SK-N-SH treated with all-trans-retinoic acid at 6 μM for 48 hours (cell line): ENCODE results near the gene SPTBN4.

Experiments
- ATAC-seq: fragments of 200-7000 bp; cut with Tn5 transposase; 3 replicates; pipeline ENCODE4 v1.9.1; 2020; ENCODE audit warnings: mild to moderate bottlenecking, moderate library complexity
- ARNTL ChIP-seq: fragments of 450-650 bp; formaldehyde crosslinking; IDR thresholded peaks from 2 replicates; pipeline ENCODE4 v1.5.0; 2020; ENCODE audit warnings: low read depth, mild to moderate bottlenecking, moderate library complexity, borderline replicate concordance
- BACH2 ChIP-seq: fragments of 250-450 bp; sonication (Bioruptor Pico); IDR thresholded peaks from 2 replicates; pipeline ENCODE4 v1.9.0; 2021; ENCODE audit warnings: mild to moderate bottlenecking, borderline replicate concordance
- CSRNP3 ChIP-seq: fragments of 250-450 bp; sonication (Bioruptor Pico); IDR thresholded peaks from 2 replicates; pipeline ENCODE4 v1.5.1; 2021; ENCODE audit warnings: mild to moderate bottlenecking, moderate library complexity
- ESRRG ChIP-seq: fragments of 250-450 bp; sonication (Bioruptor Pico); IDR thresholded peaks from 2 replicates; pipeline ENCODE4 v1.6.1; 2021; ENCODE audit warnings: mild to moderate bottlenecking
- ISL1 ChIP-seq: fragments of 250-450 bp; sonication (Bioruptor Pico); IDR thresholded peaks from 2 replicates; pipeline ENCODE4 v2.1.2; 2022; ENCODE audit warnings: mild to moderate bottlenecking, moderate library complexity
- OSR1 ChIP-seq: fragments of 250-450 bp; sonication (Bioruptor Pico); IDR thresholded peaks from 2 replicates; pipeline ENCODE4 v1.8.0; 2022; ENCODE audit warnings: moderate library complexity, mild to moderate bottlenecking, inconsistent platforms
- PATZ1 ChIP-seq: fragments of 250-450 bp; sonication (Bioruptor Pico); IDR thresholded peaks from 2 replicates; pipeline ENCODE4 v1.8.0; 2020; ENCODE audit warnings: mild to moderate bottlenecking, moderate library complexity, borderline replicate concordance
- POU6F1 ChIP-seq: fragments of 250-450 bp; sonication (Bioruptor Pico); IDR thresholded peaks from 2 replicates; pipeline ENCODE4 v1.8.0; 2021; ENCODE audit warnings: low read depth, mild to moderate bottlenecking, moderate library complexity, borderline replicate concordance
- RARB ChIP-seq: fragments of 250-450 bp; sonication (Bioruptor Pico); IDR thresholded peaks from 2 replicates; pipeline ENCODE4 v1.8.0; 2021; ENCODE audit warnings: mild to moderate bottlenecking, moderate library complexity
- TOX ChIP-seq: fragments of 250-450 bp; sonication (Bioruptor Pico); IDR thresholded peaks from 2 replicates; pipeline ENCODE4 v1.8.0; 2021; ENCODE audit warnings: mild to moderate bottlenecking, moderate library complexity, borderline replicate concordance
- ZC3H10 ChIP-seq: fragments of 250-450 bp; sonication (Bioruptor Pico); IDR thresholded peaks from 2 replicates; pipeline ENCODE4 v1.5.1; 2021; ENCODE audit warnings: mild to moderate bottlenecking, moderate library complexity
- ZFP3 ChIP-seq: fragments of 250-450 bp; sonication (Bioruptor Pico); IDR thresholded peaks from 2 replicates; pipeline ENCODE4 v1.5.0; 2020; ENCODE audit warnings: mild to moderate bottlenecking, moderate library complexity
- ZFP30 ChIP-seq: fragments of 450-650 bp; formaldehyde crosslinking; IDR thresholded peaks from 2 replicates; pipeline ENCODE4 v1.5.0; 2022; ENCODE audit warnings: mild to moderate bottlenecking, moderate library complexity
- ZNF565 ChIP-seq: fragments of 450-650 bp; formaldehyde crosslinking; conservative IDR thresholded peaks from 2 replicates; pipeline ENCODE4 v1.5.0; 2020; ENCODE audit warnings: low read depth, mild to moderate bottlenecking, moderate library complexity

Gene SPTBN4

GRCh38 chr19:40417643-40417981 lies 49.2 kb upstream of the SPTBN4 start (continued):
- TF ChIP-seq PATZ1 (CRISPR knock-in tag) (no peak), CSRNP3 (CRISPR knock-in tag) (no peak)

GRCh38 chr19:40418040-40418439 lies 48.8 kb upstream of the SPTBN4 start:
- TF ChIP-seq ESRRG (CRISPR knock-in tag) (no peak), POU6F1 (CRISPR knock-in tag) (no peak), ARNTL (CRISPR knock-in tag) (no peak), ZNF565 (CRISPR knock-in tag) (no peak), RARB (CRISPR knock-in tag) (no peak), BACH2 (CRISPR knock-in tag) (no peak), ISL1 (CRISPR knock-in tag) (no peak), ZFP3 (CRISPR knock-in tag) (no peak), CSRNP3 (CRISPR knock-in tag) (no peak), ZC3H10 (CRISPR knock-in tag) (no peak), ZFP30 (no peak)
- no peak for ATAC-seq

- ATAC-seq, result no peak
- TF ChIP-seq CSRNP3 (CRISPR knock-in tag) (no peak), ZC3H10 (CRISPR knock-in tag) (no peak)
Measured at GRCh38 chr19:40419066-40419612, 47.7 kb upstream of the SPTBN4 start.

- ATAC-seq, result no peak
- TF ChIP-seq ZC3H10 (CRISPR knock-in tag) (no peak), BACH2 (CRISPR knock-in tag) (no peak), ESRRG (CRISPR knock-in tag) (no peak), PATZ1 (CRISPR knock-in tag) (no peak), OSR1 (CRISPR knock-in tag) (no peak), TOX (CRISPR knock-in tag) (no peak)
Measured at GRCh38 chr19:40419780-40420179, 47.0 kb upstream of the SPTBN4 start.

GRCh38 chr19:40420451-40420765 lies 46.4 kb upstream of the SPTBN4 start:
- ATAC-seq, result no peak
- TF ChIP-seq ISL1 (CRISPR knock-in tag), result no peak
- no peak for TF ChIP-seq ESRRG (CRISPR knock-in tag)
- no peak for TF ChIP-seq ARNTL (CRISPR knock-in tag)
- TF ChIP-seq, all 23 proteins: peak for 0
